Activated naive CD8-positive, alpha-beta T cell treated with anti-CD3 and anti-CD28 coated beads, Interleukin-2, amount 50 U/mL, for 24 hours (primary cell): ENCODE data around the gene DNAH6.
A peak's percentile ranks its signal among the peaks of the same experiment; 100 is the strongest.
"Not testable (repeated sequence)": the region's sequence is repeated elsewhere in the genome, so short reads cannot be mapped to it uniquely, and the experiment has no call there.

Experiments
- ATAC-seq: fragments of 150-1000 bp; cut with Tn5 transposase; one replicate; pipeline ENCODE4 v1.10.0; 2021
- DNase-seq: peaks from one replicate; pipeline ENCODE4 v3.0.0; 2021
- H3K27ac Mint-ChIP-seq: one replicate; pipeline ENCODE4 v1.8.0; 2021; ENCODE audit warnings: mild to moderate bottlenecking, mixed read lengths
- H3K27me3 Mint-ChIP-seq: one replicate; pipeline ENCODE4 v1.8.0; 2021; ENCODE audit warnings: mixed read lengths
- H3K36me3 Mint-ChIP-seq: one replicate; pipeline ENCODE4 v1.8.0; 2021; ENCODE audit warnings: low read depth, mixed read lengths
- H3K4me1 Mint-ChIP-seq: one replicate; pipeline ENCODE4 v1.8.0; 2021; ENCODE audit warnings: mixed read lengths
- H3K4me3 Mint-ChIP-seq: one replicate; pipeline ENCODE4 v1.8.0; 2021; ENCODE audit warnings: mild to moderate bottlenecking, moderate library complexity, mixed read lengths
- H3K9me3 Mint-ChIP-seq: one replicate; pipeline ENCODE4 v1.8.0; 2021; ENCODE audit warnings: mixed read lengths

DNAH6 gene, protein sequence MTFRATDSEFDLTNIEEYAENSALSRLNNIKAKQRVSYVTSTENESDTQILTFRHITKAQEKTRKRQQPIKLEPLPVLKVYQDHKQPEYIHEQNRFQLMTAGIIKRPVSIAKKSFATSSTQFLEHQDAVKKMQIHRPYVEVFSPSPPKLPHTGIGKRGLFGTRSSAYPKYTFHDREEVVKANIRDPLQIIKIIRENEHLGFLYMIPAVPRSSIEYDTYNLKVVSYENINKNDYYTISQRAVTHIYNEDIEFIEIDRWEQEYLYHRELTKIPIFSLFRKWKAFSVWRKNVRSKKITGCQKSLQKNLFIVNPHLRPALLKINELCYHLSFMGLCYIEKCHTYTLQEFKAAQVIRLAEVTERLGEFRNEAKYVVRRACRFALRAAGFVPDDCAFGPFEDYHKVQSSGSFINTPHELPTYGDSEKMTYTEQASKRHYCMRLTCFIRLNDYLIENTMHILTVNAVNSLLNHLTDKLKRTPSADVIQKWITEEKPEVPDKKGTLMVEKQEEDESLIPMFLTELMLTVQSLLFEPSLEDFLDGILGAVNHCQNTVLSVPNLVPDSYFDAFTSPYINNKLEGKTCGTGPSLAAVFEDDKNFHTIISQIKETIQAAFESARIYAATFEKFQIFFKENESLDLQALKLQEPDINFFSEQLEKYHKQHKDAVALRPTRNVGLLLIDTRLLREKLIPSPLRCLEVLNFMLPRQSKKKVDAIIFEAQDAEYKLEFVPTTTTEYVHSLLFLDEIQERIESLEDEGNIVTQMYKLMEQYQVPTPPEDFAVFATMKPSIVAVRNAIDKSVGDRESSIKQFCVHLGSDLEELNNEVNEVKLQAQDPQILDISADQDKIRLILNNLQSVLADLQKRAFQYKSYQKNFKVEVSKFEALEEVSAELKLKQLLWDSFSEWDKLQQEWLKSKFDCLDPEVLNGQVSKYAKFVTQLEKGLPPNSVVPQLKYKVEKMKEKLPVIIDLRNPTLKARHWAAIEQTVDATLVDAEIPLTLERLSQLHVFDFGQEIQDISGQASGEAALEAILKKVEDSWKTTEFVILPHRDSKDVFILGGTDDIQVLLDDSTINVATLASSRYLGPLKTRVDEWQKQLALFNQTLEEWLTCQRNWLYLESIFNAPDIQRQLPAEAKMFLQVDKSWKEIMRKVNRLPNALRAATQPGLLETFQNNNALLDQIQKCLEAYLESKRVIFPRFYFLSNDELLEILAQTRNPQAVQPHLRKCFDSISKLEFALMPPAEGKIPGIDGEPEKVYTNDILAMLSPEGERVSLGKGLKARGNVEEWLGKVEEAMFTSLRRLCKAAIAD (N-terminal part only)

DNA sequence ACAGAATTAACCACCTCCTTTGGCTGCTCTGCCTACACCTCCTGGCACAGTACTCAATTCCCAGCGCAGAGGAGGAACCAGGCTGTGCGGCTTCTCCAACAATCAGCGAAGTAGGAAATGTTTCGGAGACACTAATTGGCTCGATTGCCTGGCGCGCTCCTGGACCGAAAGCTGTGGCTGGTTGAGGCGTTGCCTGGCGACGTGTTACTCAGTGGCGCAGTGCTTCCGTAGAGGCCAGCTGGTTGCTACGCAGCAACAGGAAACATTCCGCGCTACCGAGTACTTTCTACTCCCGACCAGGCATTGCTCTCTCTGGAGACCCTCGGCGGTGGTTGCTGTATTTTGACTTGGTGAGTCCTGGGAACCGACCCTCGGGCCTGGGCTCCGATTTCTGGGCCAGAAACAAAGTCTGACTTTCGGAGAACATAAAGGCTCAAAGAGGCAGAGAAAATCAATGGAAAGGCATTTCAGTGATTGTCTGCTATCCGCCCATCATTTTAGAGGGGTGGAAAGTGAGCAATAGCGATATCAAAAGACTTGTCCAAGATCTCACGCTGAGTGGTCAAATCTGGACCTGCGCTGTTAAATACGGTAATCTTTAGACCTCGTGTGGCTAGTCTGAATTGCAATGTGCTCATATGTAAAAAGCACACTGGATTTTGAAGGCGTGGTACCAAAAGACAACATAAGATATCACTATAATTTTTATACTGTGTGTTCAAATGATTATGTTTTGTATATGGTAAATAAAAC lies at the start of gene DNAH6:
DNAH6 (plus strand) TSS at position 265 of the 753 bp plus-strand sequence. CDS start 1,329 bp downstream, outside the sequence.
- H3K27me3 Mint-ChIP-seq: no peaks in the 10 kb centered on the region
- H3K27ac Mint-ChIP-seq: peak within 1 kb of the TSS; percentile 16
- H3K4me3 Mint-ChIP-seq: peak within 1 kb of the TSS; percentile 84

GRCh38 chr2:84467389-84467788 lies 48.9 kb upstream of the DNAH6 start:
- Mint-ChIP-seq H3K4me1 (no peaks in the 10 kb centered on the region), H3K27ac (no peak overlapping the region), H3K36me3 (peaks cover 4% of the 10 kb centered on the region), H3K4me3 (no peak overlapping the region), H3K27me3 (no peaks in the 10 kb centered on the region), H3K9me3 (peaks cover 15% of the 10 kb centered on the region)
- DNase-seq: no peak
- no peak for ATAC-seq

More for the DNA sequence above, at the start of gene DNAH6:
- Mint-ChIP-seq H3K4me1 (peaks cover 21% of the 10 kb centered on the region), H3K9me3 (peaks cover 3% of the 10 kb centered on the region), H3K36me3 (peaks cover 1% of the 10 kb centered on the region)
- ATAC-seq (peak; percentile 100), DNase-seq (peak; percentile 80)

DNA sequence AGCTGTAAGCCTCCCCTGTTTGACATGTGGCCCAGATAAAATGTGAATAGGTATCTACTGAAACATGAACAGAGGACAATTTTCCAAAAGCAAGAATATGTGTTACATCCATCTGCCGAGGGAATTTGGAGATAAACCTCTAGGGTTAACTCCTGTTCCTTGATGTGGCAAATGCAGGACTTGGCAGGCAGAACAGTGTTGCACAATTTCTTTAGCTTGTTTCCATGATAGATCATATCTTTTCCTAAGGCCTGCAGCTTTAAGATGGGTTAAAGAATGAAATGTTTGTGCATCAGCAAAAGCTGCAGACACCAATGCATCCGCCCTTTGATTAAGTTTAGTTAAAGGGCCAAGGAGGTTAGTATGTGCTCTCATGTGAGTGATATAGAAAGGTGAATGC lies 43.9 kb upstream of the DNAH6 start:
- ATAC-seq, H3K27me3 Mint-ChIP-seq, H3K4me3 Mint-ChIP-seq, H3K36me3 Mint-ChIP-seq, DNase-seq, H3K4me1 Mint-ChIP-seq, H3K27ac Mint-ChIP-seq: not testable (repeated sequence)
- H3K9me3 Mint-ChIP-seq: peaks cover 13% of the 10 kb centered on the region

DNA sequence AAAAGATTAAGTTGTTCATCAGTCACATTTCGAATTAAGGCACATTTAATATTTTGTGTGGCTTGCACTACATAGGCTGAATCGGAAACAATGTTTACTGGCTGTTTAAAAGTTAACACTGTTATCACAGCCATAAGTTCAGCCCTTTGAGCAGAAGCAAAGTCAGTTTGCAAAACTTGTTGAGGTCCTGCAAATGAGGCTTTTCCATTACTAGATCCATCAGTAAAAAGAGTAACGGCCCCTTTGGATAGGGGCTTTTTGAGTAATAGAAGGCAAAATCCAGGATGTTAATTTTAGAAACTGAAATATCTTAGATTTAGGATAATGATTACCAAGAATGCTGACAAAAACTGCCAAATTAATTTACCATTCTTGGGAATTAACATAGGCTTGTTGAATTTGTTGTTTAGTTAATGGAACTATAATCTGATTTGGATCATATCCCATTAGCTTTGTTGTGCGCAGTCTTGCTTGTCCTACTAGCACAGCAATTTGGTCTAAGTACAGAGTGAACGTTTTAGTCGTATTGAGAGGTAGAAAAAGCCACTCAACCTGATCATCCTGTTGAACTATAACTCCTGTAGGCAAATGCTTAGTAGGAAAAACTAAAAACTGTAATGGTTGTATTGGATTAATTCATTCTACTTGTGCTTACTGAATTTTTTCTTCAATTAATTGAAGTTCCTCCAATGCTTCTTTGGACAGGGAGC lies 43.3 kb upstream of the DNAH6 start:
- no peaks in the 10 kb centered on the region for H3K27me3 Mint-ChIP-seq
- ATAC-seq (no peak), DNase-seq (no peak)
- H3K36me3 Mint-ChIP-seq: peaks cover 2% of the 10 kb centered on the region
- no peak overlapping the region for H3K4me3 Mint-ChIP-seq
- H3K9me3 Mint-ChIP-seq: peaks cover 16% of the 10 kb centered on the region
- H3K27ac Mint-ChIP-seq: no peak overlapping the region
- H3K4me1 Mint-ChIP-seq: no peaks in the 10 kb centered on the region

- H3K27ac Mint-ChIP-seq: no peak overlapping the region
- no peak for ATAC-seq
- H3K9me3 Mint-ChIP-seq: peaks cover 16% of the 10 kb centered on the region
- no peaks in the 10 kb centered on the region for H3K27me3 Mint-ChIP-seq
- H3K36me3 Mint-ChIP-seq: no peaks in the 10 kb centered on the region
- H3K4me3 Mint-ChIP-seq: no peak overlapping the region
- no peaks in the 10 kb centered on the region for H3K4me1 Mint-ChIP-seq
- DNase-seq: no peak
These were observed 42.1 kb upstream of the DNAH6 start for GRCh38 chr2:84474176-84474575.

DNA sequence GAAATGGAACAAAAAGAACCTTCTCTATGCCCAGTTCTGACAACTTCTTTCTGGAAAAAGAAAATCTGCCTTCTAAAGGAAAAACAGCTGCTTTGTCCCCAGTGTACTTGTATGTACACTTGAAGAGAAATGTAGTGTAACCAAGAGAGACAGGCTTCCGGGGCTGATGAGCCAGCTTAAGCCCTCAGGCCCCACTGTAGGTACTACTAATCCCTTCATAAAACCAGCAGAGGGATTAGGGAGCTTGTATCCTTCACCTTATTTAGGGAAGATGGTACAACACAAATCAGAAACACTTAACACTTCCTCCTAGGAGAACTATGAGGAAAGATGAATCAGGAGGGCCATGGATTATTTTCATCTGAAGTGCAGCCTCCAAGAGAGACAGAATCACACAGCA lies 38.4 kb upstream of the DNAH6 start:
- DNase-seq (no peak), ATAC-seq (no peak)
- Mint-ChIP-seq H3K4me3 (no peak overlapping the region), H3K27ac (no peak overlapping the region), H3K36me3 (no peaks in the 10 kb centered on the region), H3K27me3 (no peaks in the 10 kb centered on the region), H3K9me3 (peaks cover 13% of the 10 kb centered on the region), H3K4me1 (peaks cover 17% of the 10 kb centered on the region)

GRCh38 chr2:84478867-84479266 lies 37.4 kb upstream of the DNAH6 start:
- Mint-ChIP-seq H3K4me3 (no peak overlapping the region), H3K27me3 (no peaks in the 10 kb centered on the region), H3K9me3 (peaks cover 13% of the 10 kb centered on the region), H3K36me3 (no peaks in the 10 kb centered on the region), H3K27ac (no peak overlapping the region), H3K4me1 (peaks cover 17% of the 10 kb centered on the region)
- ATAC-seq: no peak
- no peak for DNase-seq

- no peak overlapping the region for H3K4me3 Mint-ChIP-seq
- H3K27ac Mint-ChIP-seq: peak overlapping the region; percentile 11
- peaks cover 17% of the 10 kb centered on the region for H3K4me1 Mint-ChIP-seq
- peak; percentile 9 for DNase-seq
- H3K36me3 Mint-ChIP-seq: no peaks in the 10 kb centered on the region
- ATAC-seq: peak; percentile 93
- H3K9me3 Mint-ChIP-seq: peaks cover 8% of the 10 kb centered on the region
- H3K27me3 Mint-ChIP-seq: peaks cover 1% of the 10 kb centered on the region
These were observed 34.6 kb upstream of the DNAH6 start for GRCh38 chr2:84481702-84482101.

- DNase-seq (no peak), ATAC-seq (no peak)
- peaks cover 1% of the 10 kb centered on the region for H3K27me3 Mint-ChIP-seq
- peaks cover 17% of the 10 kb centered on the region for H3K4me1 Mint-ChIP-seq
- H3K4me3 Mint-ChIP-seq: no peak overlapping the region
- peaks cover 1% of the 10 kb centered on the region for H3K9me3 Mint-ChIP-seq
- no peaks in the 10 kb centered on the region for H3K36me3 Mint-ChIP-seq
- no peak overlapping the region for H3K27ac Mint-ChIP-seq
These were observed 33.7 kb upstream of the DNAH6 start for GRCh38 chr2:84482603-84483002.

DNA sequence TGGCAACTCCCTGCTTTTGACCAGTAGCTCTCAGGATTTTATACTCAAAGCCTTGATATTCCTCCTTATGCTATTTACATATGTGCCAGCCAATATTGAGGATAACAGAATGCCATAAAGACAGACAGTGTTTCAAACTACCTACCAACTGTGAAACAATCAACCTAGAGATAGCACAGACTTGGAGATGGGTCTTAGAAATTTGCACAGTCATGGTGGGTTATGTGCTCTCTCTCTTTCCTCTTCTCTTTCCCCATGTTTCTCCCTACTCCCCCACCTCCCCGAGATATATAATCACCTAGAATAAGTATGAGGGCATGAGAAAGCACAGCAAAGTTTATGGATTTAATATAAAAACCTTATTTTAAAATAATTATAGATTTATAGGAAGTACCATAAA lies 33.0 kb upstream of the DNAH6 start:
- DNase-seq (no peak), ATAC-seq (no peak)
- H3K27ac Mint-ChIP-seq: no peak overlapping the region
- no peaks in the 10 kb centered on the region for H3K36me3 Mint-ChIP-seq
- H3K9me3 Mint-ChIP-seq: no peaks in the 10 kb centered on the region
- peaks cover 17% of the 10 kb centered on the region for H3K4me1 Mint-ChIP-seq
- peaks cover 1% of the 10 kb centered on the region for H3K27me3 Mint-ChIP-seq
- H3K4me3 Mint-ChIP-seq: no peak overlapping the region

DNA sequence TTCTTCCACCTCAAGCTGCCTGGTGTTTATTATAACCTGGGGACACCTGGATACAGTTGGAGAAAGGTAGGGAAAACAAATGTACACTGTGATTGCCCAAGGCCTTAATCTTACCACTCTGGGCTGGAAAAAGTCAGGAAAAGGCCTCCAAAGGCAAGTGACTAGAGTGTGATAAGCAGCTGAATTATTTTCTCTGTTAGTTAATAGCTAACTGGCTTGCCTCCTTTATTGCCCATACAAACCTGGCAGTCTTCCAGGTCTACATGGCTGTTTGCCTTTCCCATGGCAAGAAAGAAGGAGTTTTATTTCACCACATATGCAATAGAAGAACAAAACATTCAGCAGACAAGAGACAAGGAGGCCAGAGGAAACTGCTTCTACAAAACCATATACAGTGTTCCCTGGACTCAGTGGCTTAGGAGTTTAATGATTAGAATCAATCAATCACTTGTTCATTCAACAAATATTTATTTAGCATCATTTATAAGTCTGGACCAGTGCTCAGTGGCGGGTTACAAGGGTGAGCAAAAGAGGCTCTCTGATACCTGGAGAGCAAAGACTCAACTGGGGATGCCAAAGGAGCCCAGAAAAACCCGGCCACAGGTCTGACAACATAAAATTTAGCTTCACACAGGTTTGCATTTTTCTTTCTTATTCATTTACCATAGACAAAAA lies 29.7 kb upstream of the DNAH6 start:
- peaks cover 11% of the 10 kb centered on the region for H3K4me1 Mint-ChIP-seq
- no peak overlapping the region for H3K4me3 Mint-ChIP-seq
- DNase-seq: no peak
- no peak overlapping the region for H3K27ac Mint-ChIP-seq
- no peaks in the 10 kb centered on the region for H3K36me3 Mint-ChIP-seq
- H3K27me3 Mint-ChIP-seq: peaks cover 1% of the 10 kb centered on the region
- no peaks in the 10 kb centered on the region for H3K9me3 Mint-ChIP-seq
- ATAC-seq: no peak

DNA sequence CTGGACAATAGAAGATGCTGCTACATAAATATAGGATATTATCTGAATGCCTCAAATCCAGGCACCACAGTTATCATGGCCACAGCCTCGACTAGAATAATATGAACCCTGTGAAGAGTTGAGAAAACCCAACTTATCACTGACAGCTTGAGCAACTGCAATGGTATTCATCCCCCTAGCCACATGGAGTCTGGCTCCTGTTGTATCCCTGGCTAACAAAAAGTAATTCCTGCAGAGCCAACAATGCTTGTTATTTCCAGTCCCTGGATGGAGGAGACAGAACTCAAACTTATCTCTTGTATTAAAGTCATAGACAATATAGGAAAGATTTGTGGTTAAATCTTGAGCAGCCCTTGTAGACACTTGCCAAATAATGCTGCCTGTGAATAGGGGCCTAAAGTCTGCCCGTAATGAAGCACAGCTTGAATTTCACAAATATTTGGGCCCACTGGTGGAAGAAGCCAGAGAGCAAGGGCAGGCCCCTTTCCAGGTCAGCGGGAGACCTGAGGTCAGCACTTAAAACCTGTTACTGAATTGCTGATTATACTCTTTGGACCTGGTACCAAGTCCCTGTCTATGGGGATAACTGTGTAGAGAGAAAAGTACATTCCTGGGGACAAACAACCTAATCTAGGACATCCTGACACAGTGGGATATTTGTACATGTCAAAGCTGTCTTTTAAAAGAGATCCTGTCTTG lies 28.9 kb upstream of the DNAH6 start:
- peaks cover 2% of the 10 kb centered on the region for H3K4me1 Mint-ChIP-seq

More for the DNA sequence above, 28.9 kb upstream of the DNAH6 start:
- no peak overlapping the region for H3K27ac Mint-ChIP-seq
- no peaks in the 10 kb centered on the region for H3K9me3 Mint-ChIP-seq
- H3K36me3 Mint-ChIP-seq: no peaks in the 10 kb centered on the region
- no peak for ATAC-seq
- H3K27me3 Mint-ChIP-seq: peaks cover 1% of the 10 kb centered on the region
- no peak overlapping the region for H3K4me3 Mint-ChIP-seq
- no peak for DNase-seq
